Prostate gland (tissue), 2 donors: ENCODE data around the gene EVX1. TPM values are rescaled to one million over a fixed set of nuclear protein-coding genes. Genes with fewer than 3 reads are reported as not detected.

ENCODE experiments used
- DNase-seq: peaks from one replicate; pipeline ENCODE4 v3.0.0-alpha.2; 2019; ENCODE audit warnings: low spot score
- H3K27ac ChIP-seq, 2 donors: fragments of 200-600 bp; sonication (generic); 2 replicates each; pipeline ENCODE4 v1.5.1; 2017 to 2019
- H3K27me3 ChIP-seq: fragments of 200-600 bp; sonication (generic); replicated peaks from 2 replicates; pipeline ENCODE4 v1.5.1; 2019; ENCODE audit not compliant: insufficient read depth
- H3K36me3 ChIP-seq, 2 donors: fragments of 200-600 bp; sonication (generic); 1 replicate in 1 of 2; 2 replicates in 1 of 2; pipeline versions ENCODE4 v1.5.1 to v1.8.1; 2017 to 2019
- H3K4me1 ChIP-seq: fragments of 200-600 bp; sonication (generic); replicated peaks from 2 replicates; pipeline ENCODE4 v1.5.1; 2019
- H3K4me3 ChIP-seq, 2 donors: fragments of 200-600 bp; sonication (generic); 2 replicates each; pipeline ENCODE4 v1.5.1; 2017 to 2019
- H3K9me3 ChIP-seq: fragments of 200-600 bp; sonication (generic); 2 replicates; pipeline ENCODE4 v1.5.1; 2017
- POLR2A ChIP-seq: fragments of 450-650 bp; IDR thresholded peaks from one replicate; pipeline ENCODE4 v1.6.1; 2016; ENCODE audit warnings: antibody characterized with exemption, mild to moderate bottlenecking
- POLR2AphosphoS5 ChIP-seq: sonication (generic); formaldehyde crosslinking; IDR thresholded peaks from one replicate; pipeline ENCODE4 v1.6.1; 2017; ENCODE audit warnings: antibody characterized with exemption
- WGBS: methylation state at CpG from one replicate; pipeline ENCODE4 v1.1.5; 2018; 5-methylcytosine and 5-hydroxymethylcytosine counted together
- intact Hi-C: fragments of 100-400 bp; cut with DNase I; formaldehyde crosslinking; loops from one replicate; pipeline ENCODE4 v1.14.2; 2022
- total RNA-seq, 2 donors: library from RNA; depleted of rRNA; stranded (reverse); fragments of >200 nt; gene quantifications; one replicate each; pipeline ENCODE4 v1.1.0, GENCODE V29; 2016
- TF ChIP-seq, protein P1 (sequence below), 4 experiments: fragments of 200-600 bp in 2 of 4; fragments of 450-650 bp in 2 of 4; sonication (generic) in 2 of 4; IDR thresholded peaks; 1 replicate in 3 of 4; 2 replicates in 1 of 4; pipeline ENCODE4 v1.5.1; 2016 to 2019; ENCODE audit warnings: antibody characterized with exemption in 4 of 4, mild to moderate bottlenecking in 2 of 4, moderate library complexity in 2 of 4

The EVX1 gene
- total RNA-seq, 2 donors from 2014 or later: 5.1 to 5.9 TPM

DNA sequence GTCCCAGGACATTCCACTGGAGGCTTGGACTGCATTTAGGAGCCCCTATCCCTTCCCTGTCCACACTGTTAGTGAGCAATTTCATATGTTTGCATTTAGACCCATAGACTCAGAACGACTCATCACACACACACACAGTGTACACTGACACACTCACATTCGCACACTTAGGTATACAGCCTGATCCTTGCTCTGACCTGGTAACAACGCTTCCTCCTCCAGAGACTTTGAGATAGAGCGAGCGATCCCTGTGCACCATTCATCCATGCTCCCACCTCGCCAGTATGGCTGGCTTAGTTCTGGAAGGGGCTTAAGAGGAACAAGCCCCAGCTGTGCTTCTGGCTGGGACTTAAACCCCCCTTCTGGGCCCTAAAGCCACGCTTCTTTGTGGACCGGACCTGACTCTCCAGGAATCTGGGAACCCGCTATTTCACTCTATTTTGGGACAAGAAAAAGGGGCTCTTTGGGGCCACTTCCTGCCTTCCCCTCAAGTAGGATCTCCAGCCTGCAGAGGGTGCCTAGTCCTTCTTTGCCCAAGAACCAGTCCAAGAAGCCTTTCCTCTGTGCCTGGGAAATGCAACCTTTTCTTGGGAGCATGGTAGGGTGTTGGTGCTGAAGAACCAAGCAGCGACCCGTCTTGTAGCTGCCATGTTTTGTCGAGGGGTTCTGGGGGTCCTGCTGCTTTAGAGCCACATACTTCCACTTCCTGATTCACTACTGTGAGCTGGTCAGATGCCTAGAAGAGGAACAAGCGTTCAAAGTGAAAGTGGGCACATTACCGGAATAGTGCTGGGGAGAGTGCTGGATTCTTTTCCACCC is 41.6 kb upstream of the EVX1 start:
- no peaks in the 10 kb centered on the region for H3K9me3 ChIP-seq
- 2% methylated on average over 14 of the region's 14 CpGs for WGBS
- peak overlapping the region; percentile 76 to 81 for H3K4me3 ChIP-seq
- H3K27ac ChIP-seq: peak overlapping the region; percentile 96 to 97
- intact Hi-C loops: loop anchor here (10.0 kb wide), 1 partner anchor 724 kb away; no protein-coding TSS in a partner anchor
- H3K27me3 ChIP-seq: no peaks in the 10 kb centered on the region
- H3K4me1 ChIP-seq: no peaks in the 10 kb centered on the region
- TF ChIP-seq POLR2A: peak; percentile 11
- TF ChIP-seq, protein P1, sequence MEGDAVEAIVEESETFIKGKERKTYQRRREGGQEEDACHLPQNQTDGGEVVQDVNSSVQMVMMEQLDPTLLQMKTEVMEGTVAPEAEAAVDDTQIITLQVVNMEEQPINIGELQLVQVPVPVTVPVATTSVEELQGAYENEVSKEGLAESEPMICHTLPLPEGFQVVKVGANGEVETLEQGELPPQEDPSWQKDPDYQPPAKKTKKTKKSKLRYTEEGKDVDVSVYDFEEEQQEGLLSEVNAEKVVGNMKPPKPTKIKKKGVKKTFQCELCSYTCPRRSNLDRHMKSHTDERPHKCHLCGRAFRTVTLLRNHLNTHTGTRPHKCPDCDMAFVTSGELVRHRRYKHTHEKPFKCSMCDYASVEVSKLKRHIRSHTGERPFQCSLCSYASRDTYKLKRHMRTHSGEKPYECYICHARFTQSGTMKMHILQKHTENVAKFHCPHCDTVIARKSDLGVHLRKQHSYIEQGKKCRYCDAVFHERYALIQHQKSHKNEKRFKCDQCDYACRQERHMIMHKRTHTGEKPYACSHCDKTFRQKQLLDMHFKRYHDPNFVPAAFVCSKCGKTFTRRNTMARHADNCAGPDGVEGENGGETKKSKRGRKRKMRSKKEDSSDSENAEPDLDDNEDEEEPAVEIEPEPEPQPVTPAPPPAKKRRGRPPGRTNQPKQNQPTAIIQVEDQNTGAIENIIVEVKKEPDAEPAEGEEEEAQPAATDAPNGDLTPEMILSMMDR (IDR thresholded peaks at IDR 0.05): no peak
- H3K36me3 ChIP-seq: no peaks in the 10 kb centered on the region
- DNase-seq: no peak

DNA sequence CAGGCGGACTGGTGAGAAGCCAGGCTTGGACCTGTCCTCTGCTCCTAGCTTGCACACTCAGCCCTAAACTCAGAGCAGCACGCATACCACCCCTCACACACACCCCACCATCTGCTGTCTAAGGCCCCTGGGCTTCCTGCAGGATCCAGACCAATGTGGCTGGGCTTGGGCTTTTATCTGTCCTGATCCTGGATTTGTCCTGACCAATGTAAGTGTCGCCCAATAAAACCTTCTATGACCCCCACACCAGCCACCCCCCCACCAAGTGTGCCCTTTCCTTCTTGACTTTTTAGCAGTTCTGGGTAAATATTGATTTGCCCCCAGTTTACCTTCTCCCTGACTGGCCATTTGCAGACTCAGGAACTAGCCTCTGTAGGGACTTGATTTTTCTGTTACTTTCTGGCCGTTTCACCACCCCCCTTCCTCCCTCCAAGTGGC is 41.0 kb upstream of the EVX1 start:
- intact Hi-C loops: loop anchor here (10.0 kb wide), 1 partner anchor 723 kb away; no protein-coding TSS in a partner anchor
- no peaks in the 10 kb centered on the region for H3K9me3 ChIP-seq
- peak overlapping the region; percentile 76 to 81 for H3K4me3 ChIP-seq
- WGBS: 3% methylated on average over 4 of the region's 4 CpGs
- peak overlapping the region; percentile 96 to 97 for H3K27ac ChIP-seq
- H3K36me3 ChIP-seq: no peaks in the 10 kb centered on the region
- no peak for DNase-seq
- no peaks in the 10 kb centered on the region for H3K4me1 ChIP-seq
- H3K27me3 ChIP-seq: no peaks in the 10 kb centered on the region
- TF ChIP-seq, protein P1 (IDR thresholded peaks at IDR 0.05): no peak
- TF ChIP-seq POLR2A: no peak
- no peak for TF ChIP-seq POLR2AphosphoS5

DNA sequence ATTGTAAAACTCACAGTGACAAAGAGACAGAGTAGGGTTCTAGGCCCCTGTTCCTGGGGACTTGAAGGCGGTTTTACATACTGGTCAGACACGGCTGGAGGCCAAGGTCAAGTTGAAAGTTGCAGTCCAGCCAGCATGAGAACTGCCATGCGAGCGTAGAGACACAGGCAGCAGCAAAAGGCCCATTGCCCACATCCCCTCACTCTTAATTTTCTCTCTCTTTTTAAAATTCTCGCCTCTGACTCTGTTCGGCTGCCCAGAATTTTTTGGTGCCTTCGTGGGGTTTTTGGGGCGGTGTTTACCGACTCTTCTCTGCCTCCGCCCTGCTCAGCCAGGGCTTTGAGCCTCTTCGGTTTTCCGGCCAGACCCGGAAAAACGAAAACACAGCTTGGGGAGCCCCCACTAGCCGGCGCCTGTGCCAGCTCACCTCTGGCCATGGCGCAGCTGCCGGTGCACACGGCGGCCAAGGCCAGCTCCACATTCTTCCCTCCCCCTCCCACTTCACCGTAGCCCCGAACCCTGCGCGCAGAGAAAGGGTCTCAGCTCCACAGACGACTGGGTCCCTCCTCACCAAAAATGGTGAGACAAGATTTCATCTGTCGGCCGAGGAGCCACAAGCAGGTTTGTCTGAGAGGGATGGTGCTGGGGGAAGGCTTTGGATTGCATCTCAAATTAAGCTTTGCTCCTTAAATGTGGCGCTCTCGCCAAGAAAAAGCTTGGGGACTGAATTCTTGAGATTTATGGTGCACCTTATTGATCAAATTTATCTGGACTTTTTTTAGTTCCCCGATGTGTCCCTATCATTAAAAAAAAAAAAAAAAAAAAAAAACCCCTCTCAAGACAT is 40.4 kb upstream of the EVX1 start:
- H3K4me3 ChIP-seq: peak overlapping the region; percentile 76 to 81
- intact Hi-C loops: loop anchor here (10.0 kb wide), 1 partner anchor 723 kb away; no protein-coding TSS in a partner anchor
- H3K4me1 ChIP-seq: no peaks in the 10 kb centered on the region
- no peaks in the 10 kb centered on the region for H3K36me3 ChIP-seq
- DNase-seq: no peak
- H3K27me3 ChIP-seq: no peaks in the 10 kb centered on the region
- WGBS: 5% methylated on average over 30 of the region's 30 CpGs
- peak; percentile 10 for TF ChIP-seq POLR2A
- TF ChIP-seq, protein P1 (IDR thresholded peaks at IDR 0.05): no peak
- H3K27ac ChIP-seq: peak overlapping the region; percentile 96 to 97
- H3K9me3 ChIP-seq: no peaks in the 10 kb centered on the region

DNA sequence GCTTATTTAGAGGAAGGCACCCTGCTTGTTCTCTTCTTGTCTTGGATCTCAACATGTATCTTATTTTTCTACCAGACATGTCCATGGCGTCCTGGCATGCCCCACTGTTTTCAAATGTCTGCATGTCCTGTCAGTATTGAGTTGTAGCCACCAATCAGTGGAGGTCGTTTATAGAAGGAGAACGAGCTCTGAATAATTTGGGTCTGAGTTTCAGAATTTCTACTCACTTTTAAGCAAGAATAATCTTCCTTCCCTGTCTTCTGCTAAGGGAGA is 39.8 kb upstream of the EVX1 start:
- Histone ChIP-seq H3K4me3 (peak overlapping the region; percentile 76 to 81), H3K4me1 (no peaks in the 10 kb centered on the region), H3K9me3 (no peaks in the 10 kb centered on the region), H3K36me3 (no peaks in the 10 kb centered on the region), H3K27me3 (no peaks in the 10 kb centered on the region), H3K27ac (peak overlapping the region; percentile 96 to 97)
- 6% methylated on average over 3 of the region's 3 CpGs for WGBS
- intact Hi-C loops: loop anchor here (10.0 kb wide), 1 partner anchor 722 kb away; no protein-coding TSS in a partner anchor
- DNase-seq: peak; percentile 52
- TF ChIP-seq, protein P1 (IDR thresholded peaks at IDR 0.05): no peak
- TF ChIP-seq POLR2AphosphoS5 (peak; percentile 21), POLR2A (no peak)
